ENCODE data around the gene AATK. TPM values are rescaled to one million over a fixed set of nuclear protein-coding genes. Genes with fewer than 3 reads are reported as not detected.
"Not testable (repeated sequence)": the region's sequence is repeated elsewhere in the genome, so short reads cannot be mapped to it uniquely, and the experiment has no call there.

AATK gene
- total RNA-seq, 2 experiments from 2014 or later: 0.35 to 0.41 TPM

DNA sequence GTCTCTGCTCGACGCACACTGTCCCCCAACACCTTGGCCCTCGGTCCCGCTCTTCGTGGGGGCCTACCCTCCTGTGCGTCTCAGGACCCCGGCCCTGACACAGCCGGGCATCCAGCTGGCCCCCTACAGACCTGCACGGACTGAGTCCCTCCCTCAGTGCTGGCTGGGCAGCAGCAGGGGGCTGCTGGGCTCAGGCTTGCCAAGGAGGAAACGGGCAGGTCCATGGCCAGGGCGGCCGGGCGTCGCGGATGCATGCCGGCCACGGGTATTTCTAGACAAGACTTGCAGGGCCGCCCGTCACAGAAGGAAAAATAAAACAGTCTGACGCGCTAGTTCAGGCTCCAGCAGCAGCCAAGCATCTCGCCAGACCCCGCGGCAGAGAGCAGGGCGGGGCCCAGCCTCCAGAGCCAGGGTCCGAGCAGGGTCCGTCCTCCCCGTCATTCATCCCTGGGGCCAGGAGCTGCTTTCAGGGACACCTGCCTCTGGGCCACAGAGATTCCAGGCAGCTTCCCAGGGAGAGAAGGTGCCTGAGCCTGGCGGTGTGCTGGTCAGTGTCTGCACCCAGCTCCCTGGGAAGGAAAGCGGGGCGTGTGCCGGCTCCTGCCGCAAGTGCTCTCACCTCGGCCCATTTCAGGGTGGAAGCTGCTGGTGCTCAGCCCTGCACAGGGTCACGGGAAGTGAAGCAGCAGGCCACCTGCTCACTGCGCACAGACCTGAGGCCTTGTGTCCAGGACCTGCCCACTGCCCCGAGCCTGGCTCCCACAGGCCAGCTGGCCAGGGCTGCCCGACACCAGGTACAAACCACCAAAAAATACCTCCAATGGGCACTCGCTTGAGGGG is 8.0 kb downstream of the AATK start:
- Mint-ChIP-seq H3K4me1 (no peaks in the 10 kb centered on the region), H3K27ac (no peak overlapping the region), H3K27me3 (peaks cover 8% of the 10 kb centered on the region), H3K36me3 (ENCODE audit: low read depth) (no peaks in the 10 kb centered on the region), H3K4me3 (no peak overlapping the region), H3K9me3 (ENCODE audit: low read depth) (no peaks in the 10 kb centered on the region)
- POLR2A ChIA-PET: no interaction called here
- no peak for DNase-seq
- ATAC-seq: no peak
- CTCF ChIA-PET: interaction anchor here (0.6 to 0.7 kb wide), 2 partner anchors 133 to 194 kb away, joined by 3 to 4 read pairs; no protein-coding TSS in a partner anchor
- intact Hi-C loops (cut with DNase I, micrococcal nuclease): no loop called here

GRCh38 chr17:81156866-81157805 is 8.9 kb downstream of the AATK start:
- no peak for DNase-seq
- no peaks in the 10 kb centered on the region for H3K4me1 Mint-ChIP-seq
- H3K36me3 Mint-ChIP-seq (ENCODE audit: low read depth): no peaks in the 10 kb centered on the region
- H3K27ac Mint-ChIP-seq: no peak overlapping the region
- CTCF ChIA-PET: no interaction called here
- intact Hi-C loops (cut with DNase I, micrococcal nuclease): no loop called here
- no peak for ATAC-seq
- no peaks in the 10 kb centered on the region for H3K9me3 Mint-ChIP-seq (ENCODE audit: low read depth)
- no peak overlapping the region for H3K4me3 Mint-ChIP-seq
- POLR2A ChIA-PET: no interaction called here
- peaks cover 8% of the 10 kb centered on the region for H3K27me3 Mint-ChIP-seq

- ATAC-seq (no peak), DNase-seq (no peak)
- intact Hi-C loops (cut with DNase I, micrococcal nuclease): no loop called here
- no peaks in the 10 kb centered on the region for H3K4me1 Mint-ChIP-seq
- H3K4me3 Mint-ChIP-seq: no peak overlapping the region
- H3K36me3 Mint-ChIP-seq (ENCODE audit: low read depth): no peaks in the 10 kb centered on the region
- ChIA-PET CTCF (no interaction called here), POLR2A (no interaction called here)
- H3K27ac Mint-ChIP-seq: no peak overlapping the region
- H3K27me3 Mint-ChIP-seq: no peaks in the 10 kb centered on the region
- no peaks in the 10 kb centered on the region for H3K9me3 Mint-ChIP-seq (ENCODE audit: low read depth)
These were observed 11.1 kb downstream of the AATK start for GRCh38 chr17:81154961-81155360.

GRCh38 chr17:81154016-81154415 is 12.0 kb downstream of the AATK start:
- CTCF ChIA-PET; H3K9me3 Mint-ChIP-seq (ENCODE audit: low read depth); POLR2A ChIA-PET; H3K36me3 Mint-ChIP-seq (ENCODE audit: low read depth); ATAC-seq; H3K27ac Mint-ChIP-seq; intact Hi-C loops (cut with DNase I, micrococcal nuclease); H3K4me1 Mint-ChIP-seq; H3K4me3 Mint-ChIP-seq; DNase-seq; H3K27me3 Mint-ChIP-seq: not testable (repeated sequence)

DNA sequence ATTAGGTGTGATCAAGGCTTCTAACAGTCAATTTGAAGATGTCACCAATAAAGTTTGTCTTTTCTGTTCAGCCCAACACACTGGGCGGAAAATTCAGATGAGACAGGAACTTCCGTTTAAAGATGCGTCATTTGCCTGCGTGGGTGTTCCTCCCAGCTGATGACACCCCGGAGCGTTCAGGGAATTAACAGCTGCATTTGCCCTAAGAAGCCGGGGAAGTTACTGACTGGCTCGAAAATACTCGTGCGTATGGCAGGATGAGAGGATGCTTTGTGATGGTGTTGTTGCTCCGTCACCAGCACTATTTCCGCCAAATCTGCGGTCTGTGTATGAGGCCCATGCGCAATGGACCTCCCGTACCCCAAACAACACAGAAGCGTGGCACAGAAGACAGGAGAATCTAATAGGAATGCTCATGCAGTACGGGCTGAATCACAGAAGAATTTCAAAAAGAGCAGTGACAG is 12.6 kb downstream of the AATK start:
- H3K4me3 Mint-ChIP-seq: no peak overlapping the region
- H3K27me3 Mint-ChIP-seq: peaks cover 3% of the 10 kb centered on the region
- ATAC-seq: no peak
- no peak for DNase-seq
- no peaks in the 10 kb centered on the region for H3K36me3 Mint-ChIP-seq (ENCODE audit: low read depth)
- H3K4me1 Mint-ChIP-seq: no peaks in the 10 kb centered on the region
- ChIA-PET POLR2A (no interaction called here), CTCF (no interaction called here)
- no peak overlapping the region for H3K27ac Mint-ChIP-seq
- no peaks in the 10 kb centered on the region for H3K9me3 Mint-ChIP-seq (ENCODE audit: low read depth)
- intact Hi-C loops (cut with DNase I, micrococcal nuclease): no loop called here

DNA sequence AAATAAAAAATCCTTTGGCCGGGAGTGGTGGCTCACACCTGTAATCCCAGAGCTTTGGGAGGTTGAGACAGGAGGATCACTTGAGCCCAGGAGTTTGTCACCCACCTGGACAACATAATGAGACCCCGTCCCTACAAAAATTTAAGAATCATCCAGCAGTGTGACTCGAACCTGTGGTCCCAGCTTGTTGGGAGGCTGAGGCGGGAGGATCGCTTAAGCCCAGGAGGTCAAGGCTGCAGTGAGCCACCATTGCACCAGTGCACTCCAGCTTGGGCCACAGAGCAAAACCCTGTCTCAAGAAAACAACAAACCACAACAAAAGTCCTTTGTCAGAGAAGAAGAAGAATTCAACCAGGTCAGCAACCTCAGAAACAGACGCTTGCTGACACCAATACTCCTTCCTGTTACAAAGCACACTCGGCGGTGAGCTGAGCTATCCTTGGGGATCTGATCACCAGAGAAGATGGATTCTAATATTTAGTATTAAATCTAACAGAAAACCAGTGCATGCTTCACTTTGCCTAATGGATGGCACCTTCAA is 13.7 kb downstream of the AATK start:
- ATAC-seq (no peak), DNase-seq (no peak)
- H3K4me3 Mint-ChIP-seq: no peak overlapping the region
- H3K9me3 Mint-ChIP-seq (ENCODE audit: low read depth): no peaks in the 10 kb centered on the region
- POLR2A ChIA-PET: no interaction called here
- no peaks in the 10 kb centered on the region for H3K4me1 Mint-ChIP-seq
- H3K36me3 Mint-ChIP-seq (ENCODE audit: low read depth): no peaks in the 10 kb centered on the region
- no peak overlapping the region for H3K27ac Mint-ChIP-seq
- H3K27me3 Mint-ChIP-seq: peaks cover 3% of the 10 kb centered on the region
- intact Hi-C loops (cut with DNase I, micrococcal nuclease): no loop called here
- CTCF ChIA-PET: interaction anchor here (0.5 kb wide), 1 partner anchor 56 kb away, joined by 3 read pairs; no protein-coding TSS in a partner anchor

DNA sequence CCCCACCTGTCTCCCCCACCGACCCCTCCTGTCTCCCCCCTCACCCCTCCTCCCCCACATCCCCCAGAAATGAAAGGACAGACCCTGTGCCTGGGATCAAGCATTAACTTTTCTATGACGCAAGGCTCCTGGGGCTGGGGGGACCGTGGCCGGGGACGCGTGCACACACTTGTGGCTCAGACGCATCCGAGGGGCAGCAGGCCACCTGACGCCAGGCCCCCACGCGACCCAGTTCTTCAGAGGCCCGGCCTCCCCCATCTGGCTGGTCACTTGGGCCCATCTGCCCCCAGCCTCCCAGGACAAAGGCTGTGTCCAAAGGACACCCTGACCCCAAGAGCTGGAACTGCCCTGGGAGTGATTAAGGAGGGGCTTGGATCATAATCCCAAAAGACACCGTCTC is 14.7 kb downstream of the AATK start:
- no peaks in the 10 kb centered on the region for H3K36me3 Mint-ChIP-seq (ENCODE audit: low read depth)
- H3K27ac Mint-ChIP-seq: no peak overlapping the region
- H3K4me3 Mint-ChIP-seq: no peak overlapping the region
- H3K27me3 Mint-ChIP-seq: peaks cover 3% of the 10 kb centered on the region
- ATAC-seq: no peak
- ChIA-PET CTCF (no interaction called here), POLR2A (no interaction called here)
- intact Hi-C loops (cut with DNase I, micrococcal nuclease): no loop called here
- H3K9me3 Mint-ChIP-seq (ENCODE audit: low read depth): no peaks in the 10 kb centered on the region
- no peak for DNase-seq
- H3K4me1 Mint-ChIP-seq: no peaks in the 10 kb centered on the region

DNA sequence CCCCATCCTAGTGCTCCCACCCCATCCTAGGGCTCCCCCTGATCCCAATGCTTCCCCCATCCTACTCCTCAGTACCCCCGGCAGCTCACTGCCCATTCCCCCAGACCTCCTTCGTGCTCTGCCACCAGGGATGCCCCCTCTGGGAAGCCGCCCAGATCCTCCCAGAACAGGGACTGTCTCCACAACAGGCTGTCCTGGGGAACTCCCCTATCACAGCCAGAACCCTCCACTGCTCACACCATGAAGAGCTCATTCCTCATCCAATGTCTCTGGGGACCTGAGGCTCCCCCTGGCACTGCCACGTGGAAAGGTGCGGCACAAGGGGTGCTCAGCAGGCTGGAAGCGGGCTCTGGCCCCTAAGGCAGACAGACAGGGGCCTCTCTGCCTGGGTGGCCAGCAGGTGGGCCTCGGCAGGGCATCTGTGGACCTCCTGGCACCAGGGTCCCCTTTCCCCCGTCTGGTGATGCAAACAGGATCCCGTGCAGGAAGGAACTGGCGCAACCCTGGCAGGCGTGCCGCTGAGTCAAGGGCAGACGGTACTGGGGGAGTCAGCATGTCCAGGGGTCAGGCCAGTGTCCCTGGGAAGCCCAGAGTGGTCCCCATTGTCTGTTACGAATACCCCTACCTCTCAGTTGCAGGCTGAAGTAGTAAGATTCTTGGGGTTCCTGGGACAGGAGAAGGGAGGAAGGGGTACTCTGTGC is 15.5 kb downstream of the AATK start:
- Mint-ChIP-seq H3K36me3 (ENCODE audit: low read depth) (no peaks in the 10 kb centered on the region), H3K27ac (no peak overlapping the region), H3K4me3 (no peak overlapping the region), H3K4me1 (no peaks in the 10 kb centered on the region), H3K27me3 (peaks cover 3% of the 10 kb centered on the region), H3K9me3 (ENCODE audit: low read depth) (no peaks in the 10 kb centered on the region)
- ChIA-PET POLR2A (no interaction called here), CTCF (no interaction called here)
- DNase-seq (no peak), ATAC-seq (no peak)
- intact Hi-C loops (cut with DNase I, micrococcal nuclease): no loop called here

- ATAC-seq (no peak), DNase-seq (no peak)
- CTCF ChIA-PET: no interaction called here
- H3K4me3 Mint-ChIP-seq: no peak overlapping the region
- no peaks in the 10 kb centered on the region for H3K36me3 Mint-ChIP-seq (ENCODE audit: low read depth)
- intact Hi-C loops (cut with DNase I, micrococcal nuclease): no loop called here
- POLR2A ChIA-PET: no interaction called here
- no peak overlapping the region for H3K27ac Mint-ChIP-seq
- H3K9me3 Mint-ChIP-seq (ENCODE audit: low read depth): no peaks in the 10 kb centered on the region
- peaks cover 3% of the 10 kb centered on the region for H3K27me3 Mint-ChIP-seq
- no peaks in the 10 kb centered on the region for H3K4me1 Mint-ChIP-seq
These were observed 17.0 kb downstream of the AATK start for GRCh38 chr17:81148986-81149533.

GRCh38 chr17:81148571-81148970 is 17.4 kb downstream of the AATK start:
- Mint-ChIP-seq H3K4me3 (no peak overlapping the region), H3K27me3 (peaks cover 3% of the 10 kb centered on the region), H3K9me3 (ENCODE audit: low read depth) (no peaks in the 10 kb centered on the region), H3K4me1 (no peaks in the 10 kb centered on the region), H3K36me3 (ENCODE audit: low read depth) (no peaks in the 10 kb centered on the region), H3K27ac (no peak overlapping the region)
- CTCF ChIA-PET: interaction anchor here (0.5 kb wide), 1 partner anchor 54 kb away, joined by 5 read pairs; no protein-coding TSS in a partner anchor
- intact Hi-C loops (cut with DNase I, micrococcal nuclease): no loop called here
- POLR2A ChIA-PET: no interaction called here
- ATAC-seq: no peak
- no peak for DNase-seq

GRCh38 chr17:81147701-81148100 is 18.3 kb downstream of the AATK start:
- ChIA-PET POLR2A (no interaction called here), CTCF (no interaction called here)
- intact Hi-C loops (cut with DNase I, micrococcal nuclease): no loop called here
- Mint-ChIP-seq H3K27ac (no peak overlapping the region), H3K4me1 (no peaks in the 10 kb centered on the region), H3K27me3 (peaks cover 3% of the 10 kb centered on the region), H3K36me3 (ENCODE audit: low read depth) (no peaks in the 10 kb centered on the region), H3K9me3 (ENCODE audit: low read depth) (no peaks in the 10 kb centered on the region), H3K4me3 (no peak overlapping the region)
- ATAC-seq (no peak), DNase-seq (no peak)
